ENCODE measurements around the gene MAP3K3.

The MAP3K3 gene

DNA sequence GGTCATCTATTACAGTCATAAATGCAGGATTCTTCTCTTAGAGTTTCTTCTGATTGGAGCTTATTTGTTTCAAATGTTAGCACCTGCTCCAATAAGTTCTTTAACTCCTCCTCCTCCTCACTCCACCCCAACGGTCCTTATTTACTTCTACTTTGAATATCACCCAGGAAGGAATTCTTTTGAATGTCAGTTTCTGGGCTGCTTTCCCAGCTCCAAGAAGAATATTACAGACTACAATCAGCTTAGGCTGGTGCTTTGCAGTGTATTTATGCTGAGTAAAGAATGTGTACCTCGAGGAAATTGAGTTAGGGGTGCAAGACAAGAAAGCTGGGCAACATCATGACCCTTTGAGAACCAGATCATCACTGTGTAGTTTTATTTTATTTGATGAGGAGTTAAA, 30.8 kb downstream of the MAP3K3 start:
- DNase-seq: no peak

GRCh38 chr17:63657786-63658185, 35.6 kb downstream of the MAP3K3 start:
- DNase-seq: no peak

DNA sequence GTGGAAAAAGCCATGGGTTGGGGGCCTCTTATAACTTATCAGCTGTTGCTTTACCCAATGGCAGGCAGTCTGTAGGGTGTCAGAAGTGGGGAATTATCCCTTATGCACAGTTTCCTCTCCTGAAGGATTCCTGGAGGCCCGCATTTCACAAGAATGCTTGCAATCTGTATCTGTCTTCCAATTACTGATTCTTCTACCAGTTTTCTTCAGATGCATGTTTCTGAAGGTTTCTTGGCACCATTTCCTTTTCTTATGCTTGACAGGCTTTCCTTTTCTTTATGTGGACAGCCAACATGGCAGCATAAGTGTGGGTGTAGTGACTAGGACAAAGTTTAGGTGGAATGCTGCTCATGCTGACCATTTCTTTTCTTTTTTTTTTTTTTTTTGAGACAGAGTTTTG, 36.1 kb downstream of the MAP3K3 start:
- DNase-seq: no peak

DNA sequence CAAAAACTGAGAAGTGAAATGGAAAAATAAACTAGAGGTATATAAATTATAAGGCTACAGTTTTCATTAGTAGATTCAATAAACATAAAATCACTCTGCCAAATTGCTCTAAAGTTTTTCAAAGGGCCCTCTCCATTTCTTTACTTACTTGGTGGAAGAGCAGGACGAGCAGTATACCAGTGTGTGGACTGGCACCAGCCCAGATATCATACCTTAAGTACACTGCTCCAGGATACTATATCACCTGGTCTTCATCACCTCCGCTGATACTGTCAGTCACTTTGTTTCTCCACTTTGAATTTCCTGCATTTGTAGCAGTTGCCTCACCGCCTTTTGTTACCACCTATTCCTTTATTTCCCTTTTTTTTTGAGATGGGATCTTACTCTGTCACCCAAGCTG, 37.6 kb downstream of the MAP3K3 start:
- no peak for DNase-seq

DNA sequence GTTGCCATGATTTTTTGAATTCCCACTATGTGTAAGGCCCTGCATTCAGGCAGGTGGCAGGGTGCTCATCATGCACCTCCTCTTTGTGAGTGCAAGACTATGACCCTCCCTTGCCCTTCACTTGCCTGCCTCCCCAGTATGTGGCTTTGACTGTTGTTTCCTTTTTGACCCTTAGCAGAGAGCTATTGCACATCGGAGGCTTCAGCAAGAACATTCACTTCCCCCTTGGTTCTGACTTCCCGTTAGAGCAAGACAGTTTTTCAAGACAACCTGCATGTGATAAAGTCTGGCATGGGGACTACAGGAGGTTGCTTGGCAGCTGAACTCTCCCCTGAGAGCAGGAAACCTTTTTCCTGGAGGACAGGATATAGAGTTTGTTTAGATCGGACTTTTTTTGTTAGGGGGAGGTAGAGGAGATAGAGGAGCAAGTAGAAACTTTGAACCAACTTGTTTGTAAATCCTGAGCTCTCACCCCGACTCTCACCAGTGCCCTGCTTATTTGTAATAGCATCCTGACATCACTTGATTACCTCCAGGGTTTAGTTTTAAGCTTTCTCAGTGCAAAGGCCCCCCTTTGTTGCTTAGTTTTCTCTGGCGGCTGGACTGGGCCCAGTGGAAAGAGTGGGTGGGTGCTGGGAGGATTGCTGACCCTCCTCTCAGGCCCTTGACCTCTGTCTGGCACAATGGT, 43.5 kb downstream of the MAP3K3 start:
- no peak for DNase-seq

DNA sequence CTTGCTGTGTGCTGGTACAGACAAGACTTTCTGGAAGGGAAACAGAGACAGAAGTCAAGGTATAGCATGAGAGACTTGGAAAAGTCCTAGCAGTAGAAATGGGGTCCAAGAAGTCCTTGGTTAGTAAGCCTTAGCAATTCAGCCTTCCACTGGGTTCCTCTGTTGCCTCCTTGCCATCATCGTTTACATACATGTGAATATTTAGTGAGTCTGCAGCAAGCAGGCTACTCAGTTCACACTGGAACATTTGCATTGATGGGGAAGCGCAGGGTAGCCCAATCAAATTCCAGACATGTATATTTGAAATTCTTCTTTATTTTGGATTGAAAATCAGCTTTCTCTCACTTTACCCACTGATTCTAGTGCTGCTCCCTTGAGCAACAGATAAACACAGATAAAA, 50.6 kb downstream of the MAP3K3 start:
- no peak for DNase-seq

DNA sequence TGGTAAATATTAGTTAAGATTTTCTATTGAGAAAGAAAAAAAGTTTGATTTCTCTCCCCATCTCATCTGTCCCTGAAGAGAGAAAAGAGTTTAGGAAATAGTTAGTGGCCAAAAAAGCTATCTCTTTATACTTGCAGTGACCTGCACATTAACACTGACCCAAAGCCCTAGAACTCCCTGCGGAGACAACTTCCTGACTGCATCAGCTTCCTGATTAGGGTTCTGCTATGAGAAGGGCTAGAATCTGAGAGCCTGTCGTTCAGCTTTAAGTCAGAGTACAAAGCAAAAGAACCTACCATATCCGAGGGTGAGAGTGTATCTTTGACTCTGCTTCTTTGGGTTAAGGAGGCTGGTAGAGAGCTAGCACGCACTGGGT, 53.0 kb downstream of the MAP3K3 start:
- DNase-seq: no peak

DNA sequence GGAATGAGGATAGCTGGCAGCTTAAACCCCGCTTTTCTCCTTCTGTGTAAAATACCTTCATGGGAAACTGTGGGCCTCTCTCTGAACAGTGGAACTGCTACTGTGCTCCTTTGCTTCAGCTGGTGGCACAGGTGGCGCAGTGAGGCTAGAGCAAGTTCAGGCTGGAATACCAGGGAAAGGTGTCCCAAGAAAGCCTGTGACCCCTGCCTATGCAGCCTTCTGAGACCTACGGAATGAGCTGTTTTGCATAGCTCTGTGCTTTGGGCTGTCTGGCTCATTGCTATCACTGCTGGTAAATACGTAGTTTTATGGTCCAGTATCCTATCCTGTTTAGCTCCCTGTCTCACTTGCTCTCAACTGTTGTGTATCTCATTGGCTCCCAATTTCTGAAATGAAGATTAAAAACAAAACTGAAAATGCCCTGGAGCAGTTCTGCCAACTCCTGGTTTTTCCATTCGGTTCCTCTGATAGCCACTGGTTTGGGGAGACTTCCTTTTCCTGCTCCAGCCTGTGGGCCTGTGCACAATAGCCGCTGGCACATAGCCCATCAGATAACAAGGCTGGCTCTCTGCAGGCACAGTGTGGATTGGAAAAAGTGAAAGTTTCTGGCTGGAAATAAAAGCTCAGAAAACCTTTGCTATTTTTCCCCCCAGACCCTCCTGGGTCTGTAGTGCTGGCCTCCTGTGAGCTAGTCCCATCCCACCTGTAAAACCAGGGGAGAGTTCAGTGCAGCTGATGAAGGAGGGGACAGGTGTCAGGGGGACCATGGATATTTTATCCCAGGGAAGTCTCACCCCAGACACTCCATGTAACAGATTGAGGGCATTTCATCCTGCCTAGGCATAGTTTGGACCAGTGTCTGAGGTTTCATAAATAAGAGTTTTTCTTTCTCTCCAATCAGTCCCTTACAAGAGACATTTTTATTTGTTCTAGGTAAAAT, 53.7 kb downstream of the MAP3K3 start:
- DNase-seq: no peak

GRCh38 chr17:63676584-63676983, 54.4 kb downstream of the MAP3K3 start:
- DNase-seq: no peak

DNA sequence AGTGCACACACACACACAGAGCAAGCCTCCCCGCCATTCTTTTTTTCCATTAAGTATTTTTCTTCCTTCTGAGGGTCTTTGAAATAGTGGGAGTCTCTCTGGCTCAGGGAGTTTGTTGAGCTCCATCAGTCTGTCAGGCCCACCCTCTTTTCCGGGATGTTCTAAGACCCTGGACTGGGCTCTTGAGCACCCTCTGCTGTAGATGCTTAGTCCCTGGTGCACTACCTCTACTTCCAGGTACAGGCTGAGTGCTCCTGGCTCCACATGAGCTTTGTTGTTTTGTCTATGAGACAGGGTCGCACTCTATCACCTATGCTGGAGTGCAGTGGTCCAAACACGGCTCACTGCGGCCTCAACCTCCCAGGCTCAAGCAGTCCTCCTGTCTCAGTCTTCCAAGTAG, 57.0 kb downstream of the MAP3K3 start:
- DNase-seq: no peak

GRCh38 chr17:63680700-63681099, 58.5 kb downstream of the MAP3K3 start:
- no peak for DNase-seq

GRCh38 chr17:63681530-63681929, 59.3 kb downstream of the MAP3K3 start:
- no peak for DNase-seq

DNA sequence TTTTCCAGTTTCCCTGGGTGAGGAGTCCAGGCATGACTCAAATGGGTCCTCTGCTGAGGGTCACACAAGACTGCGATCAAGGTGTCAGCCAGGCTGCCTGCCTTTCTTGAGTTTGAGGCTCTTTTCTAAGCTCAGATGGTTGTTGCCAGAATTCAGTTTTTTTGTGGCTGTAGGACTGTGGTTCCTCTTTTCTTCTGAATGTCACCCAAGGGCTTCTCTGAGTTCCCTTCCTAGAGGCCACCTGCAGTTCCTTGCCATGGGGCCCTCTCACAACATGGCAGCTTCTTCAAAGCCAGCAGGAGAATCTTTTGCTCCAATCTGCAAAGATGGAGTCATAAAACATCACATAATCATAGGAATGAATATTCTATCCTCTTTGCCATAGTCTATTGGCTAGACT, 60.2 kb downstream of the MAP3K3 start:
- no peak for DNase-seq

DNA sequence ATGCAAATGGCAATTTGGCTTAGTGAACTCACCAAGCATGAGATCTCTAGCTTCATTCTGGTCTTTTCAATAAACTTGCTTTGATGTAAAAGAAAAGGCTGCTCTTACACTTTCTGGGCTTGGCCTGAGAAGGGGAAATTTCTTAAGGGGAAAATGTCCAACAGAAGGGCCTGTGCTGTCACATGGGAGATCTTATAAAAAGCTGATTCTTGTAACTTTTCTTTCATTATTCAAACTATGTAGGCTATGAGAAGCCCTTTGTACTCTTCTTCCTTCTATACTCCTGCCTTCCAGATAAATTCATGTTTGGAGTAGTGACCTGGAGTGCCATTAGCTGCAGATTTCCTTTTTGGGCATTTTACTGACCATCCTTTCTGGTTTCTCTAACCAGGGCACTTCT, 60.8 kb downstream of the MAP3K3 start:
- no peak for DNase-seq

- DNase-seq: no peak
Observed at GRCh38 chr17:63685041-63685440, 62.8 kb downstream of the MAP3K3 start.

- DNase-seq: no peak
Observed at GRCh38 chr17:63685578-63685977, 63.4 kb downstream of the MAP3K3 start.

DNA sequence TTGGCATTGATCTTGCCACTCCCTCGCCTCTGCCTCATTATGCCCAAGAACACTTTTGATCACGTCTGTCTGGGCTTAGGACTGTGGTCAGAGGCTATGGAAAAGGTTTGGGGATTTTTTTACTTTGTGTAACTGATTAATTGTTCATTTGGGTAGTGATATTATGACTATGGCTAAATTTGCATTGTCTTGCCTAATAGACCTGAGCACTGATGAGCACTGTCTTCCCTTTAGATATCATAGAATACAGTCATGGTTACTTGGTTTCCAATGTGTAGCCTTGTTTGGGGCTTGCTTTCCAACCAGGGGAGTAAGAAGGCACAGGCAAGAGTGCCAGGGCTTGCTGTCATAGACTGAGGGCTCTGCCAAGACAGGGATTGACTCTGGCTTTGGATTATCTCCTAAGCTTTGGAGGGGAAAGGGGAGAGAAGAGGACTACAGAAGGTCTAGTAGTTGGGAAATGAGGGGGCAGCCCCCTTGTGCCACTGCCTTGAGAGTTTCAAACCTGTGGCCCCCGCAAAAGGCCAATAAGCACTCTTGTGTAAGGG, 64.0 kb downstream of the MAP3K3 start:
- no peak for DNase-seq

GRCh38 chr17:63688396-63689020, 66.3 kb downstream of the MAP3K3 start:
- no peak for DNase-seq

DNA sequence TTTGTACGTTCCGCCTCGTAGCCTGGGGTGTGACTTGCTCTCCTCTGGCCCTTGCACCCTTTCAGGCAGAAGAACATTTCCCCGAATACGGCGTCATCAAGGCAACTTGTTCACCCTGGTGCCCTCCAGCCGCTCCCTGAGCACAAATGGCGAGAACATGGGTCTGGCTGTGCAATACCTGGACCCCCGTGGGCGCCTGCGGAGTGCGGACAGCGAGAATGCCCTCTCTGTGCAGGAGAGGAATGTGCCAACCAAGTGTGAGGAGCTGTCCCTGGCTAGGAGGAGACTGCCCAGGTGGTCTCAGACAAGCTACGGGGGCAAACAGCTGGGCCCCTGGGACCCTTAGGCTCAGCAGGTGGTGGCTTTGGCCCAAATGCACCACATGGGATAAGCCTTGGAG, 67.3 kb downstream of the MAP3K3 start:
- no peak for DNase-seq

DNA sequence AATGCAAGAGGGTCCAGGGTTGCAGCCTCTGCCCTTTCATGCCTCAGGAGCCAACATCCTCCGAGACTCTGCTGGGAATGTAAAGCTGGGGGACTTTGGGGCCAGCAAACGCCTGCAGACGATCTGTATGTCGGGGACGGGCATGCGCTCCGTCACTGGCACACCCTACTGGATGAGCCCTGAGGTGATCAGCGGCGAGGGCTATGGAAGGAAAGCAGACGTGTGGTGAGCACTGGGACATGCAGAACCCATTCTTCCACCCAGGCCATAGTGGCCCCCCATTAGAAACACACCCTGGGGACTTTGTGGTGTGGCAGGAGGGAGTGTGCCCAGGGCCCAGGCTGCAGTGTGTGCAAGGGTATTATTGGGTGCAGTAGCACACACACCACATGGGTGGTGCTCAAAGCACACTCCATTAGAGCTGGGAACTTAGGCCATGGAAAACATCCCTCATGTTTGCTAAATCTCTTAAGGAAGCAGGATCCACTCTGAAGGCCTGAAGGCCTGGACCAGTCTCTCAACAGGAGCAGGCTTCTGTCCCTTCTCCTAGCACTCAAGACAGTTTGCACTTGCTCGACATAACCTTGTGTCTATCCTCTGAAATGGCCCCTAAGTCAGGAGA, 70.1 kb downstream of the MAP3K3 start:
- no peak for DNase-seq

DNA sequence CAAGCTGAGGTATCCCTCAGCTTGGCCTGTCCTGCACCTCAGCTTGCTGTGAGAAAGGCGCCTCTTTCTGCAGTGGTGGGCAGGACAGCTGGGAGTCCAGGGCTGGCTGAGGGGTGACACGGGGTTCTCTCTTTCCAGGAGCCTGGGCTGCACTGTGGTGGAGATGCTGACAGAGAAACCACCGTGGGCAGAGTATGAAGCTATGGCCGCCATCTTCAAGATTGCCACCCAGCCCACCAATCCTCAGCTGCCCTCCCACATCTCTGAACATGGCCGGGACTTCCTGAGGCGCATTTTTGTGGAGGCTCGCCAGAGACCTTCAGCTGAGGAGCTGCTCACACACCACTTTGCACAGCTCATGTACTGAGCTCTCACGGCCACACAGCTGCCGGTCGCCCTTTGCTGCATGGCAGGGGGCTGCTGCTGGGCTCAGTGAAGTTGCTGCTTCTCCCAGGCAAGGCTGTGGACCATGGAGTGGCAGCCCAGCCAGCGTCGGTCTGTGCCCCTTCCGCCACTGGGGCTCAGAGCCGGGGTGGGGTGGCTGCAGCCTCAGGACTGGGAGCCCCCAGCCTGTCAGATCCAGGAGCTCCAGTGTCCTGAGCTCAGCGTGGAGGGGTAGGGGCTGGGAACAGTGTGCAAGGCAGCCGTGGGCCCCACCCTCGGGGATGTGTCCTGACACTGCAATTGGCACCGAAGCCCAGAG, 71.3 kb downstream of the MAP3K3 start:
- DNase-seq: no peak

GRCh38 chr17:63694229-63694949, 72.2 kb downstream of the MAP3K3 start:
- peak; percentile 73 for DNase-seq
